ENCODE measurements around the gene GK. TPM values are rescaled to one million over a fixed set of nuclear protein-coding genes. Genes with fewer than 3 reads are reported as not detected.

The GK gene
- total and polyA plus RNA-seq, 4 donors = 20.2 to 84.0 (median 35.1) TPM

DNA sequence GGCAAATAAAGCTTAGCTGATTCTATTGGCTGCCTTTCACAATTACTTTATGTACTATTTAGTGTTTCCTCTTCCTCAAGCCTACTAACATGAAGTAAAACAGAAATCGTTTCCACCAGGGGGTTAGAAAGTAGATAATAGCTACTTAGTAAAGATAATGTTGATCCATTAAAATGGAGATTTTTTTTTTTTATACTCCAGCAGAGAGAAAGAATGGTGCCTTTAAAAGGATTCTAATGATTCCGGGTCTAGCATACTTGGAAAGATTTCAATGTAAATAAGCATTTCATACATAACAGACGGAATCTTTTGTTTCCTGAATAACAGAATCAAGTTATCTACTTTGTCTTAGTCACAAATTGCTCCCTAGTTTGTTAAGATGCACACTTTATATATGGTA is 37.1 kb downstream of the GK start:
- no peaks in the 10 kb centered on the region for H3K4me1 ChIP-seq (ENCODE audit: control insufficient read depth in 5 of 5, insufficient read depth in 5 of 5, low read length in 5 of 5)
- no peak overlapping the region for H3K27ac ChIP-seq (ENCODE audit: low read depth in 1 of 2, low read length in 1 of 2)
- H3K36me3 ChIP-seq (ENCODE audit: control insufficient read depth in 4 of 4, insufficient read depth in 4 of 4, low read length in 4 of 4) = no peaks in the 10 kb centered on the region
- no peak for ATAC-seq (ENCODE audit: insufficient read depth, low FRiP score)
- no peak overlapping the region for H3K9ac ChIP-seq (ENCODE audit: insufficient read depth in 1 of 2, low read length in 2 of 2)
- TF ChIP-seq, protein P1, sequence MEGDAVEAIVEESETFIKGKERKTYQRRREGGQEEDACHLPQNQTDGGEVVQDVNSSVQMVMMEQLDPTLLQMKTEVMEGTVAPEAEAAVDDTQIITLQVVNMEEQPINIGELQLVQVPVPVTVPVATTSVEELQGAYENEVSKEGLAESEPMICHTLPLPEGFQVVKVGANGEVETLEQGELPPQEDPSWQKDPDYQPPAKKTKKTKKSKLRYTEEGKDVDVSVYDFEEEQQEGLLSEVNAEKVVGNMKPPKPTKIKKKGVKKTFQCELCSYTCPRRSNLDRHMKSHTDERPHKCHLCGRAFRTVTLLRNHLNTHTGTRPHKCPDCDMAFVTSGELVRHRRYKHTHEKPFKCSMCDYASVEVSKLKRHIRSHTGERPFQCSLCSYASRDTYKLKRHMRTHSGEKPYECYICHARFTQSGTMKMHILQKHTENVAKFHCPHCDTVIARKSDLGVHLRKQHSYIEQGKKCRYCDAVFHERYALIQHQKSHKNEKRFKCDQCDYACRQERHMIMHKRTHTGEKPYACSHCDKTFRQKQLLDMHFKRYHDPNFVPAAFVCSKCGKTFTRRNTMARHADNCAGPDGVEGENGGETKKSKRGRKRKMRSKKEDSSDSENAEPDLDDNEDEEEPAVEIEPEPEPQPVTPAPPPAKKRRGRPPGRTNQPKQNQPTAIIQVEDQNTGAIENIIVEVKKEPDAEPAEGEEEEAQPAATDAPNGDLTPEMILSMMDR (IDR thresholded peaks at IDR 0.05; ENCODE audit: control extremely low read depth, extremely low read depth) = no peak
- no peak for DNase-seq
- no peak overlapping the region for H3K4me3 ChIP-seq
- peaks cover 0 to 7% (median 0%) of the 10 kb centered on the region in 3 donors for H3K27me3 ChIP-seq (ENCODE audit: control insufficient read depth in 3 of 3, insufficient read depth in 3 of 3, low read length in 2 of 3)
- 23 to 70% methylated on average over 3 of the region's 3 CpGs for WGBS, 2 donors
- H3K9me3 ChIP-seq (ENCODE audit: control insufficient read depth in 4 of 4, insufficient read depth in 3 of 4, low read length in 3 of 4) = no peaks in the 10 kb centered on the region

DNA sequence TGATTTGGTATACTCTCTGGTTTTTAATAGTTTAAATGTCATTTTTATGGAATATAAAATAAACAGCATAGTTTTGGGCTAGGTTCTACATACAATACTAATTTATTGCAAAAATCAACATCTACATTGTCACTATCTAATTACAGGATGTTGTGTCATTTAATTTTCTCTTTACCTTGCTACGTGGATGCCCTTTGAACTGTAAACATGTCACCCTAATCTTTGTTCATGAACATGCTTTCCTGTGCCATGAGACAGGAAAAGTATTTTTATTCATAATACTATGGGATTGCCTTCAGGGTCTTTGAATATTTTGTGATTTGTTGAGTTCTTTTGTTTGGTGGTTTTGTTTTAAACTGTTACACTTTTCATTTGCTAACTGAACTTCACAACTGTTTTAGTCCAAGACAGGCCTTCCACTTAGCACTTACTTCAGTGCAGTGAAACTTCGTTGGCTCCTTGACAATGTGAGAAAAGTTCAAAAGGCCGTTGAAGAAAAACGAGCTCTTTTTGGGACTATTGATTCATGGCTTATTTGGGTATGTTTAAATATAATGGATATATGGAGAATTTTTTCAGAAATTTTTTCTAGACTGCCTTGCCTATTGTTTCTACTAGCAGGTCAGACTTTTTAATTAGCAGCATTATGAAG is 40.9 kb downstream of the GK start:
- Histone ChIP-seq H3K4me3 (no peak overlapping the region), H3K9ac (ENCODE audit: insufficient read depth in 1 of 2, low read length in 2 of 2) (no peak overlapping the region), H3K27ac (ENCODE audit: low read depth in 1 of 2, low read length in 1 of 2) (no peak overlapping the region), H3K4me1 (ENCODE audit: control insufficient read depth in 5 of 5, insufficient read depth in 5 of 5, low read length in 5 of 5) (no peaks in the 10 kb centered on the region), H3K27me3 (ENCODE audit: control insufficient read depth in 3 of 3, insufficient read depth in 3 of 3, low read length in 2 of 3) (peaks cover 0 to 7% (median 0%) of the 10 kb centered on the region in 3 donors), H3K36me3 (ENCODE audit: control insufficient read depth in 4 of 4, insufficient read depth in 4 of 4, low read length in 4 of 4) (no peaks in the 10 kb centered on the region), H3K9me3 (ENCODE audit: control insufficient read depth in 4 of 4, insufficient read depth in 3 of 4, low read length in 3 of 4) (no peaks in the 10 kb centered on the region)
- no peak for ATAC-seq (ENCODE audit: insufficient read depth, low FRiP score)
- TF ChIP-seq, protein P1 (IDR thresholded peaks at IDR 0.05; ENCODE audit: control extremely low read depth, extremely low read depth) = no peak
- no peak for DNase-seq
- WGBS, 2 donors = 52 to 81% methylated on average over 4 of the region's 4 CpGs

DNA sequence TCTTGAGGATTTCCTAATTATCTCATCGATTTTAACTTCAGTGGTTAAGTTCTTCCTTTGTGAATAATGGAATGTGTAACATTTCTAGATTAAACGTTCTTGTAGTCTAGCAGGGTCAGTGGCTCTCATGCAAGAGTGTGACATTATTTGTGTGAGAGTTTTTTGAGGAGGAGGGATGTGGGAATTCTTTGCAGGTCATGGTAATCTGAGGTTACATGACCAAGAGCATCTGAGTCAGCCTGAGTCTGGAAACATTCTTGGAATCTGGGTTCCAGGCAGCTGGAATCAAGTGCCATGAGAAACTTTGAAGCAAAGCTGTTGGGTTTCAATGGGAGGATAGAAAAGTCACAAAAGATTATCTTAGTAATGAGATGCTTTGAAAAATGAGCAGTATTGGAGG is 49.5 kb downstream of the GK start:
- H3K27ac ChIP-seq (ENCODE audit: low read depth in 1 of 2, low read length in 1 of 2) = no peak overlapping the region
- no peak overlapping the region for H3K9ac ChIP-seq (ENCODE audit: insufficient read depth in 1 of 2, low read length in 2 of 2)
- no peak overlapping the region for H3K4me3 ChIP-seq
- no peaks in the 10 kb centered on the region for H3K4me1 ChIP-seq (ENCODE audit: control insufficient read depth in 5 of 5, insufficient read depth in 5 of 5, low read length in 5 of 5)
- DNase-seq = no peak
- TF ChIP-seq, protein P1 (IDR thresholded peaks at IDR 0.05; ENCODE audit: control extremely low read depth, extremely low read depth) = no peak
- H3K27me3 ChIP-seq (ENCODE audit: control insufficient read depth in 3 of 3, insufficient read depth in 3 of 3, low read length in 2 of 3) = peaks cover 0 to 3% (median 2%) of the 10 kb centered on the region in 3 donors
- 57 to 89% methylated on average over 2 of the region's 2 CpGs for WGBS, 2 donors
- H3K36me3 ChIP-seq (ENCODE audit: control insufficient read depth in 4 of 4, insufficient read depth in 4 of 4, low read length in 4 of 4) = no peaks in the 10 kb centered on the region
- H3K9me3 ChIP-seq (ENCODE audit: control insufficient read depth in 4 of 4, insufficient read depth in 3 of 4, low read length in 3 of 4) = no peaks in the 10 kb centered on the region
- ATAC-seq (ENCODE audit: insufficient read depth, low FRiP score) = no peak

Data from lung (tissue), 12 donors.